ENCODE results near the gene ITGA11.

ITGA11 gene

GRCh38 chr15:68447209-68447608 is 15.2 kb upstream of the ITGA11 start:
- TF ChIP-seq CTCF (IDR thresholded peaks at IDR 0.05), result no peak
- H3K4me1 Mint-ChIP-seq, result peaks cover 8% of the 10 kb centered on the region
- H3K4me3 Mint-ChIP-seq, result no peak overlapping the region
- peaks cover 6% of the 10 kb centered on the region for H3K9me3 Mint-ChIP-seq
- H3K36me3 Mint-ChIP-seq (ENCODE audit: low read depth), result no peaks in the 10 kb centered on the region
- no peak overlapping the region for H3K27ac Mint-ChIP-seq
- H3K27me3 Mint-ChIP-seq (ENCODE audit: low read depth, poor library complexity), result peaks cover 24% of the 10 kb centered on the region
- DNase-seq, result no peak

GRCh38 chr15:68445351-68445750 is 13.4 kb upstream of the ITGA11 start:
- Mint-ChIP-seq H3K36me3 (ENCODE audit: low read depth) (no peaks in the 10 kb centered on the region), H3K4me1 (peaks cover 4% of the 10 kb centered on the region), H3K4me3 (no peak overlapping the region), H3K9me3 (peaks cover 6% of the 10 kb centered on the region), H3K27me3 (ENCODE audit: low read depth, poor library complexity) (peaks cover 30% of the 10 kb centered on the region), H3K27ac (no peak overlapping the region)
- no peak for DNase-seq
- no peak for TF ChIP-seq CTCF (IDR thresholded peaks at IDR 0.05)

- H3K36me3 Mint-ChIP-seq (ENCODE audit: low read depth), result no peaks in the 10 kb centered on the region
- no peak for DNase-seq
- H3K9me3 Mint-ChIP-seq, result peaks cover 6% of the 10 kb centered on the region
- H3K4me3 Mint-ChIP-seq, result no peak overlapping the region
- H3K27me3 Mint-ChIP-seq (ENCODE audit: low read depth, poor library complexity), result peaks cover 32% of the 10 kb centered on the region
- no peak overlapping the region for H3K27ac Mint-ChIP-seq
- H3K4me1 Mint-ChIP-seq, result no peaks in the 10 kb centered on the region
- no peak for TF ChIP-seq CTCF (IDR thresholded peaks at IDR 0.05)
These were observed 12.4 kb upstream of the ITGA11 start for GRCh38 chr15:68444336-68444735.

- Mint-ChIP-seq H3K36me3 (ENCODE audit: low read depth) (no peaks in the 10 kb centered on the region), H3K4me3 (no peak overlapping the region), H3K27ac (no peak overlapping the region), H3K4me1 (no peaks in the 10 kb centered on the region), H3K9me3 (peaks cover 16% of the 10 kb centered on the region), H3K27me3 (ENCODE audit: low read depth, poor library complexity) (peaks cover 33% of the 10 kb centered on the region)
- TF ChIP-seq CTCF (IDR thresholded peaks at IDR 0.05), result no peak
- no peak for DNase-seq
These were observed 10.9 kb upstream of the ITGA11 start for GRCh38 chr15:68442903-68443302.

- Mint-ChIP-seq H3K27me3 (ENCODE audit: low read depth, poor library complexity) (peaks cover 34% of the 10 kb centered on the region), H3K36me3 (ENCODE audit: low read depth) (no peaks in the 10 kb centered on the region), H3K9me3 (peaks cover 16% of the 10 kb centered on the region), H3K4me1 (no peaks in the 10 kb centered on the region), H3K4me3 (no peak overlapping the region), H3K27ac (no peak overlapping the region)
- no peak for TF ChIP-seq CTCF (IDR thresholded peaks at IDR 0.05)
- no peak for DNase-seq
These were observed 10.1 kb upstream of the ITGA11 start for GRCh38 chr15:68442041-68442440.

GRCh38 chr15:68441045-68441743 is 9.2 kb upstream of the ITGA11 start:
- no peak for DNase-seq
- no peak for TF ChIP-seq CTCF (IDR thresholded peaks at IDR 0.05)
- Mint-ChIP-seq H3K27ac (no peak overlapping the region), H3K27me3 (ENCODE audit: low read depth, poor library complexity) (peaks cover 30% of the 10 kb centered on the region), H3K4me3 (no peak overlapping the region), H3K4me1 (no peaks in the 10 kb centered on the region), H3K9me3 (peaks cover 16% of the 10 kb centered on the region), H3K36me3 (ENCODE audit: low read depth) (no peaks in the 10 kb centered on the region)

Measured in nephron progenitor cell (in vitro differentiated cells).